Effector memory CD8-positive, alpha-beta T cell (primary cell): ENCODE data around the gene ALG11.
A peak's percentile ranks its signal among the peaks of the same experiment; 100 is the strongest.
"Not testable (repeated sequence)": the region's sequence is repeated elsewhere in the genome, so short reads cannot be mapped to it uniquely, and the experiment has no call there.

Experiments used
- ATAC-seq: fragments of 150-1000 bp; cut with Tn5 transposase; replicated peaks from 2 replicates; pipeline ENCODE4 v1.10.0; 2021; ENCODE audit warnings: mild to moderate bottlenecking, moderate library complexity
- DNase-seq, 3 experiments: peaks; one replicate each; pipeline ENCODE4 v3.0.0; 2021
- H3K27ac Mint-ChIP-seq, 2 donors: one replicate each; pipeline ENCODE4 v1.8.0; 2022; ENCODE audit warnings: mild to moderate bottlenecking in 2 of 2, mixed read lengths in 2 of 2, moderate library complexity in 2 of 2
- H3K27me3 Mint-ChIP-seq, 2 donors: one replicate each; pipeline ENCODE4 v1.8.0; 2022; ENCODE audit warnings: mixed read lengths in 2 of 2
- H3K36me3 Mint-ChIP-seq: one replicate; pipeline ENCODE4 v1.8.0; 2022; ENCODE audit warnings: mild to moderate bottlenecking, moderate library complexity, mixed read lengths; ENCODE audit not compliant: insufficient read depth
- H3K4me1 Mint-ChIP-seq, 2 donors: one replicate each; pipeline ENCODE4 v1.8.0; 2022; ENCODE audit warnings: low read depth in 2 of 2, mixed read lengths in 2 of 2
- H3K4me3 Mint-ChIP-seq, 2 donors: one replicate each; pipeline ENCODE4 v1.8.0; 2022; ENCODE audit warnings: mild to moderate bottlenecking in 2 of 2, mixed read lengths in 2 of 2, moderate library complexity in 2 of 2
- H3K9me3 Mint-ChIP-seq, 2 donors: one replicate each; pipeline ENCODE4 v1.8.0; 2022; ENCODE audit warnings: mixed read lengths in 2 of 2

Gene ALG11

DNA sequence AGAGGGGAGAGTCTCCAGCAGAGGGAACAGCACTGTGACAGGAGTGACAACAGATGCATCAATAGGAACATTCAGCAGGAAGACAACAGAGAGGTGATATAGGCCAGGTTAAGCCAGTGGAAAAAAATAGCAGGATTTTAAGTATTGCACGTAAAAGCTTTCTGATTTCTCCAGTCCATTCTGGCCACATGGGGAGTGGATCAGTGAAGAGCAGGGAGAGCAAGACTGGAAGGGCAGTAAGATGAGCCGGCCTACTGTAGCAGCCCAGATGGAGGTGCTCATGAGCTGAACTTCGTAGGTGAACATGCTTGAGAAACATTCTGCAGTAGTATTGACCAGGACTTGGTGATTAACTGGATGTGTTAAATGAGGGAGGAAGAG is 14.0 kb downstream of the ALG11 start:
- peaks cover 2 to 13% of the 10 kb centered on the region in 2 donors for H3K9me3 Mint-ChIP-seq
- H3K27ac Mint-ChIP-seq = no peak overlapping the region
- H3K4me1 Mint-ChIP-seq = peaks cover 23 to 32% of the 10 kb centered on the region in 2 donors
- no peak overlapping the region for H3K4me3 Mint-ChIP-seq
- peaks cover 35% of the 10 kb centered on the region for H3K36me3 Mint-ChIP-seq
- ATAC-seq = no peak
- H3K27me3 Mint-ChIP-seq = no peaks in the 10 kb centered on the region
- DNase-seq = no peak

DNA sequence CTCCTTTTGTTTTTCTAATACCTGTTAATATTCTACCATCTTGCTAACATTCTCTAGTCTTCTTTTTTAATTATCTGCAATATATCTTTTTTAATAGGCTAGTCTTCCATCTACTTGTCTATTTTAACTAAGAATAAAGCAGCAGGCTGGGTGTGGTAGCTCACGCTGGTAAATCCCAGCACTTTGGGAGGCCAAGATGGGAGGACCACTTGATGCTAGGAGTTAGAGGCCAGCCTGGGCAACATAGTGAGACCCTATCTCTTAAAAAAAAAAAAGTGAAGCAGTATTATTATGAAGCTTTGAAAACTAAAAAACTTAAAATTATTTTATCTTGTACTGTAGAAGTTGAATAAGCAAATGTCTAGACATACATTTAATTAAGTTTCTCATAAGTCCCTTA is 15.6 kb downstream of the ALG11 start:
- no peak for DNase-seq
- Mint-ChIP-seq H3K4me3 (no peak overlapping the region), H3K9me3 (peaks cover 2 to 13% of the 10 kb centered on the region in 2 donors), H3K27me3 (no peaks in the 10 kb centered on the region), H3K27ac (no peak overlapping the region), H3K4me1 (peaks cover 24 to 38% of the 10 kb centered on the region in 2 donors), H3K36me3 (peaks cover 25% of the 10 kb centered on the region)
- ATAC-seq = no peak

DNA sequence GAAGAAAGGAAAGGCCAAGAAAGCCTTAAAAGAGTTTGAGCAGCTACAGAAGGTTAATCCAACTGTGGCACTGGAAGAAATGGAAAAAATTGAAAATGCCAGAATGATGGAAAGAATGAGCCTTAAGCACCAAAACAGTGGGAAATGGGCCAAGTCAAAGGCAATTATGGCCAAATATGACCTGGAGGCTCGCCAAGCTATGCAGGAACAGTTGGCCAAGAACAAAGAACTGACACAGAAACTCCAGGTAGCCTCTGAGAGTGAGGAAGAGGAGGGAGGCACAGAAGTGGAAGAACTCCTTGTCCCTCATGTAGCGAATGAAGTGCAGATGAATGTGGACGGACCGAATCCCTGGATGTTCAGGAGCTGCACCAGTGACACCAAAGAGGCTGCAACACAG is 17.4 kb downstream of the ALG11 start:
- no peaks in the 10 kb centered on the region for H3K27me3 Mint-ChIP-seq
- H3K36me3 Mint-ChIP-seq = peaks cover 14% of the 10 kb centered on the region
- H3K27ac Mint-ChIP-seq = peak overlapping the region; percentile 21 to 65
- H3K9me3 Mint-ChIP-seq = peaks cover 2 to 13% of the 10 kb centered on the region in 2 donors
- no peak overlapping the region for H3K4me3 Mint-ChIP-seq
- H3K4me1 Mint-ChIP-seq = peaks cover 24 to 38% of the 10 kb centered on the region in 2 donors
- ATAC-seq = no peak
- no peak for DNase-seq

DNA sequence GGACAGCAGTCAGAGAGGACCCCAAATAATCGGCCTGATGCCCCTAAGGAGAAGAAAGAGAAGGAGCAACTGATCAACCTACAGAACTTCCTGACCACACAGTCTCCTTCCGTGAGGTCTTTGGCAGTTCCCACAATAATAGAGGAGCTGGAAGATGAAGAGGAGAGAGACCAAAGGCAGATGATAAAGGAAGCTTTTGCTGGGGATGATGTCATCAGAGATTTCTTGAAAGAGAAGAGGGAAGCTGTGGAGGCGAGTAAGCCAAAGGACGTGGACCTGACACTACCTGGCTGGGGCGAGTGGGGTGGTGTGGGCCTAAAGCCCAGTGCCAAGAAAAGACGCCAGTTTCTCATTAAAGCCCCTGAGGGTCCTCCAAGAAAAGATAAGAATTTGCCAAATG is 18.2 kb downstream of the ALG11 start:
- not testable (repeated sequence) for H3K4me3 Mint-ChIP-seq, H3K36me3 Mint-ChIP-seq, DNase-seq, H3K27me3 Mint-ChIP-seq, ATAC-seq
- Mint-ChIP-seq H3K9me3 (peaks cover 2 to 13% of the 10 kb centered on the region in 2 donors), H3K4me1 (peaks cover 24 to 32% of the 10 kb centered on the region in 2 donors), H3K27ac (peak overlapping the region in 1 of 2 donors; percentile 35)

DNA sequence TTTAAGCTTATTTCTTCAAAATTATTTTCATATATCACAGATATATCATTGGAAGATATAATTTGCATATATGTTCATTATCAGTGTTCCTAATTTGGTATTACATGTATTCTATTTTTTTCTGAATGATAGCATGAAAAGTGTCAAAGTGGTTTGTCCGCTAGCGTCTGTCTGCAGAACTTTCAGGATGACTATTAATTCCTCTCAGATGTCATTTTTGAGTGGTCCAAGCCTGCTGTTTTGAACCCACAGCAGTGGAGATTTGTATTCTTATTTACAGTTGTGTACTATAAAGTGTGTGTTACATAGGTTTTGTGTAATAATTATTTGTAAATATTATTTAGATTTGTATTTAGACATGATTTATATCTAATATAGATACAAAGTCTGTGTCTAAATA is 20.8 kb downstream of the ALG11 start:
- ATAC-seq = no peak
- H3K27ac Mint-ChIP-seq = no peak overlapping the region
- peaks cover 2% of the 10 kb centered on the region for H3K36me3 Mint-ChIP-seq
- no peaks in the 10 kb centered on the region for H3K27me3 Mint-ChIP-seq
- peaks cover 6 to 16% of the 10 kb centered on the region in 2 donors for H3K4me1 Mint-ChIP-seq
- H3K4me3 Mint-ChIP-seq = no peak overlapping the region
- DNase-seq = no peak
- H3K9me3 Mint-ChIP-seq = peaks cover 2 to 13% of the 10 kb centered on the region in 2 donors

DNA sequence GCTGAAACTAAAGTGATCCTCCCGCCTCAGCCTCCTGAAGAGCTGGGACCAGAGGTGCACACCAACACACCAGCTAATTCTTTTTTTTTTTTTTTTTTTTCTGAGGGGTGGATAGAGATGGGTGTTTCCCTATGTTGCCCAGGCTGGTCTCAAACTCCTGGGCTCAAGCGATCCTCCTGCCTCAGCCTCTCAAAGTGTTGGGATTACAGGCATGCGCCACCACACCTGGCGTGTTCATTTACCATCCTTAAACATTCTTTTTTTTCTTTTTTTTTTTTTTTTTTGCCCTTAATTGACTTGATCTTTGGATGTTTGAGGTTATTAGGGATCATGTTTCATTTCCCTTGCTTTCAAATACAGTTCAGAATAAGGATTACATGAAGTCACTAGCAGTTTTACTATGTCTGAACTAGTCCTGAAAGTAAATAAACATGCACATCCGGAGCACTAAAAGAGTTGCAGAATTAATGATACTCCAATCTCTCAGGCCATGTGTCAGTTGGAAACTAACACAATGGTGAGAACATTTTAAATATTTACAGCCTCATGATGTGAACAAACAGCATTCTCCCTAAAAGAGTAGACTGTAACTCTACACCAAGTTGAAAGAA is 22.5 kb downstream of the ALG11 start:
- Mint-ChIP-seq H3K27me3 (no peaks in the 10 kb centered on the region), H3K4me3 (no peak overlapping the region), H3K9me3 (peaks cover 0 to 5% of the 10 kb centered on the region in 2 donors), H3K36me3 (no peaks in the 10 kb centered on the region), H3K4me1 (peaks cover 4 to 16% of the 10 kb centered on the region in 2 donors), H3K27ac (peak overlapping the region in 1 of 2 donors; percentile 78)
- ATAC-seq = no peak
- no peak for DNase-seq

DNA sequence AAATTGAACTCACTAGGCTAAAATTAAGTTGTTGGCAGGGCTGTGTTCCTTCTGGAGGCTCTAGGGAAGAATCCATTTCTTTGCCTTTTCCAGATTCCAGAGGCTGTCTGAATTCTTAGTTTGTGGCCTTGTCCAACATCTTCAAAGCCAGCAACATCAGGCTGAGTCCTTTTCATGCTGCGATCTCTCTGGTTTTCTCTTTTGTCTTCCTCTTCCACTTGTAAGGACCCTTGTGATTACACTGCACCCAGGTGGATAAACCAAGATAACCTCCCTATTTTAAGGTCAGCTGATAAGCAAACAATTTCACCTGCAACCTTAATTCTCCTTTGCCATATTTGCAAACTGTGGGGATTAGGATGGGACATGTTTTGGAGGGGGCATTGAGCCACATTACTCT is 23.8 kb downstream of the ALG11 start:
- Mint-ChIP-seq H3K9me3 (no peaks in the 10 kb centered on the region), H3K27me3 (no peaks in the 10 kb centered on the region)

DNA sequence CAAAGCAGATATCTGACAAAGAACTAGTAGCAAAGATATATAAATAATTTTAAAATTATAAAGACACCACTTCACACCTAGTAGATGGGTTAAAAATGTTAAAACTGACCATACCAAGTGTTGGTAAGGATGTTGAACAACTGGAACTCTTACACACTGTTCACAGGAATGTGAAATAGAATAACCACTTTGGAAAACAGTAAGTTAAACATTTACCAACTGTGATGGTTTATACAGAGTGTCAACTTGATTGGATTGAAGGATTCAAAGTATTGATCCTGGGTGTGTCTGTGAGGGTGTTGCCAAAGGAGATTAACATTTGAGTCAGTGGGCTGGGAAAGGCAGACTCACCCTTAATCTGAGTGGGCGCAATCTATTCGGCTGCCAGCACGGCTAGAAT is 31.5 kb downstream of the ALG11 start:
- DNase-seq (no peak), ATAC-seq (no peak)
- Mint-ChIP-seq H3K4me1 (peaks cover 0 to 4% of the 10 kb centered on the region in 2 donors), H3K27ac (no peak overlapping the region), H3K9me3 (no peaks in the 10 kb centered on the region), H3K27me3 (no peaks in the 10 kb centered on the region), H3K36me3 (no peaks in the 10 kb centered on the region), H3K4me3 (no peak overlapping the region)

More for the DNA sequence above, 23.8 kb downstream of the ALG11 start:
- Mint-ChIP-seq H3K27ac (no peak overlapping the region), H3K4me3 (no peak overlapping the region), H3K4me1 (peaks cover 2 to 16% of the 10 kb centered on the region in 2 donors), H3K36me3 (no peaks in the 10 kb centered on the region)
- no peak for DNase-seq
- no peak for ATAC-seq

DNA sequence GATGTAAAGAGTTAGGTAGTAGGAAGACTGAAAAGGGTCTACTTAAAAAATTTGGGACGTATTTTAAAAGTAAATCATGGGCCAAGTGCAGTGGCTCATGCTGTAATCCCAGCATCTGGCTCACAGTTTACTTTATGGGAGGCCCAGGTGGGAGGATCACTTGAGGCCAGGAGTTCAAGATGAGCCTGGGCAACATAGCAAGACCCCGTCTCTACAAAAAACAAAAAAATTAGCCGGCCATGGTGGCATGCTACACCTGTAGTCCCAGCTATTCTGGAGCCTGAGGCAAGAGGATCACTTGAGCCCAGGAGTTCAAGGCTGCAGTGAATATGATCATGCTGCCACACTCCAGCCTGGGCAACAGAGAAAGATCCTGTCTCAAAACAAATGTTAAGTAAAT is 35.3 kb downstream of the ALG11 start:
- Mint-ChIP-seq H3K27me3 (no peaks in the 10 kb centered on the region), H3K4me1 (no peaks in the 10 kb centered on the region), H3K9me3 (no peaks in the 10 kb centered on the region), H3K4me3 (no peak overlapping the region), H3K36me3 (no peaks in the 10 kb centered on the region), H3K27ac (no peak overlapping the region)
- DNase-seq = no peak
- no peak for ATAC-seq

DNA sequence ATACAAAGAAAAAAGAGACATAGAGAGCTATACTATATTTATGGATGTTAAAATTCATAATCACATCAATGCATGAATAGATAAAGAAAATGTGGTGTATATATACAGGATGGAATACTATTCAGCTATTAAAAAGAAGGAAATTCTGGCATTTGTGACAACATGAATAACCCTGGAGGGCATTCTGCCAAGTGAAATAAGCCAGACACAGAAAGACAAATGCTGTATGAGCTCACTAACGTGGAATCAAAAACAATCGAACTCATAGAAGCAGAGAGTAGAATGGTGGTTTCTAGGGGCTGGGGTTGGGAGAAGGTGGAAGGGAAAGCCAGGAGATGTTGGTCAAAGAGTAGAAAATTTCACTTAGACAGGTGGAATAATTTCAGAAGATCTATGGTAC is 36.3 kb downstream of the ALG11 start:
- ATAC-seq (no peak), DNase-seq (no peak)
- H3K4me3 Mint-ChIP-seq = no peak overlapping the region
- H3K9me3 Mint-ChIP-seq = no peaks in the 10 kb centered on the region
- H3K36me3 Mint-ChIP-seq = no peaks in the 10 kb centered on the region
- no peaks in the 10 kb centered on the region for H3K4me1 Mint-ChIP-seq
- no peaks in the 10 kb centered on the region for H3K27me3 Mint-ChIP-seq
- no peak overlapping the region for H3K27ac Mint-ChIP-seq

DNA sequence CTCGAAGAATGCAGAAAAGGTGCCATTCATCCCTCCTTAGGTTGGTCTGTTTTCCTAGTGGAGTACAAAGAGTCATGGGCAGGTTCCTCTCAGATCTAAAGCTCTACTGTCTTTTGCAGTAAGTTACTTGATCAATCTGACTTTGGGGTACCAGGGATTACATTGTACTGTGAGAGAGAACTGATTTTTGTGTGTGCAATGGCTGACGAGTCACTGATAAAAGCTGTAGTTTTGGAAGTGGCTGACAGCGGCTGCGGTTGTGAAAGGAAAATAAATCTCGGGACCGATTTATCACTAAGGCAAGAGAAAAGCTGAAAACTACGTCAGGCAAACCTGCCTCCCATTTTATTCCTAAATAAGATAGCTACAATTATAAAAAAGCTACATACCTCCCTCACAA is 39.2 kb downstream of the ALG11 start:
- no peak for ATAC-seq
- H3K27me3 Mint-ChIP-seq = no peaks in the 10 kb centered on the region
- no peak for DNase-seq
- H3K9me3 Mint-ChIP-seq = no peaks in the 10 kb centered on the region
- no peaks in the 10 kb centered on the region for H3K4me1 Mint-ChIP-seq
- no peaks in the 10 kb centered on the region for H3K36me3 Mint-ChIP-seq
- no peak overlapping the region for H3K27ac Mint-ChIP-seq
- no peak overlapping the region for H3K4me3 Mint-ChIP-seq

DNA sequence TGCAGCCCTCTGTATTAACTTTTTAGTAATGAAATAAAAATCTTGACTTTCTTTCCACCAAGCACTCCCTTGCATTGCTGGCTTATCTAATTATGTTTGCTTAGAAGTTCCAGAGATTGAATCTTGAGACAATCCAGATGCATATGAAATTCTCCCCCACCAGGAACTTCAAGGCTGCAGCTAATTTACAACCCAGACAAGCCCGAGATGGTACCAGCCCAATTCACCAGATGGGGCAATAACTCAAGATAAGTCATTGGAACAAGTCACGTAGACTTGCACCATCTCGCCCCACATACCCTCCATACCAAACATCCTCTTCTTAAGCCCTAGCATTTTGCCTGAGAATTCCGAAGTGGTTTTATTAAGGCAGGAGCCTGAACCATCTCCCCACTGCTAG is 41.3 kb downstream of the ALG11 start:
- no peak overlapping the region for H3K4me3 Mint-ChIP-seq
- ATAC-seq = no peak

DNA sequence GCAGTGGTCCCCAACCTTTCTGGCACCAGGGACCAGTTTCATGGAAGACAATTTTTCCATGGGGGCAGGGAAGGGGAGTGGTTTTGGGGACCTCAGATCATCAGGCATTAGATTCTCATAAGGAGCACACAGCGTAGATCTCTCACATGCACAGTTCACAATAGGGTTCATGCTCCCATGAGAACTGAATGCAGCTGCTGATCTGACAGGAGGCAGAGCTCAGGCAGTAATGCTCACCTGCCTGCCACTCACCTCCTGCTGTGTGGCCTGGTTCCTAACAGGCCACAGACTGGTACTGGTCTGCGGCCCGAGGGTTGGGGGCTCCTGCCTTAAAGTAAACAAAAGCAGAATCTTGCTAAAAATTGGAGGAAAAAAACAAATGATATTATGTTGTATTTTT is 48.9 kb downstream of the ALG11 start:
- H3K4me3 Mint-ChIP-seq, H3K4me1 Mint-ChIP-seq, H3K27me3 Mint-ChIP-seq, H3K36me3 Mint-ChIP-seq, ATAC-seq, DNase-seq, H3K27ac Mint-ChIP-seq, H3K9me3 Mint-ChIP-seq: not testable (repeated sequence)

More for the DNA sequence above, 41.3 kb downstream of the ALG11 start:
- no peaks in the 10 kb centered on the region for H3K36me3 Mint-ChIP-seq
- DNase-seq = no peak
- no peaks in the 10 kb centered on the region for H3K9me3 Mint-ChIP-seq
- no peaks in the 10 kb centered on the region for H3K4me1 Mint-ChIP-seq
- H3K27me3 Mint-ChIP-seq = no peaks in the 10 kb centered on the region
- H3K27ac Mint-ChIP-seq = no peak overlapping the region

DNA sequence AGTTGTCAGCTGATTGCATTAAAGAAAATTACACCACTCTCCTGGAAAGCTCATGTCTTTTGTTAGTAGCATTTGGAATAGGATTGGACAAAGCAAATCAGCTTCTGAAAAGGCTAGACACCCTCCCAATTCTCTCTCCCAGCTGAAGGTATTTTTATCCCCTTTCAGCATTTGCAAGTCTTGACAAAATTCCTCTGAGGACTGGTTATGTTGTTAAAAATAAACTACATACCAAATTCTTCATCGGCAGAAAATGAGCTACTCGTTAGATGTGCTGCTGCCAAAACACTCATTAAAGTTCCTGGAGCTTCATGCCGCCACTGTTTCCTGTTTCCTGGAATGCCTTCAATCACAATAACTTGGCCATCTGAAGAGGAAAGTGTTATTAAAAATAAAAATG is 49.4 kb downstream of the ALG11 start:
- Mint-ChIP-seq H3K27ac (no peak overlapping the region), H3K36me3 (no peaks in the 10 kb centered on the region), H3K4me3 (no peak overlapping the region), H3K9me3 (peaks cover 0 to 3% of the 10 kb centered on the region in 2 donors), H3K4me1 (no peaks in the 10 kb centered on the region), H3K27me3 (no peaks in the 10 kb centered on the region)
- ATAC-seq = no peak
- DNase-seq = no peak

DNA sequence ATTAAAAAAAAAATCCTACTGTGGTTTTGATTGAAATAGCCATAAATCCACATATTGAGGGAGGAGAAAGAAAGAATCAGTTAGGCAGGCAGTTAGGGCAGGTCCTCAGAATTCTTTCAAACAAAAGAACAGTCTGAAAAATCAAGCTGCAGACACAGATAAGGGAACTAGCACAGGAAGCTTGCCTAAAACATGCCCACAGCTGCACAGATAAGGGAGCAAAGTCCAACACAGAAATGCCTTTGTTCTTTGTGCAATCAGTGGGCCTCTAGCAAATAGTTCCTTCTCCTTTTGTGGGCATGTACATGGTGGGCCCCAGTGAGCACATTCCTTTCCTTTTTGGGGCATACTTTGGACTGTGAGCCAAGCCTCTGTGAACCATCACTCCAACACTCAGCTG is 55.0 kb downstream of the ALG11 start:
- no peak overlapping the region for H3K27ac Mint-ChIP-seq
- H3K9me3 Mint-ChIP-seq = peaks cover 3 to 11% of the 10 kb centered on the region in 2 donors
- H3K4me1 Mint-ChIP-seq = no peaks in the 10 kb centered on the region

More for the DNA sequence above, 55.0 kb downstream of the ALG11 start:
- peaks cover 30 to 34% of the 10 kb centered on the region in 2 donors for H3K27me3 Mint-ChIP-seq
- DNase-seq (no peak), ATAC-seq (no peak)
- no peaks in the 10 kb centered on the region for H3K36me3 Mint-ChIP-seq
- H3K4me3 Mint-ChIP-seq = no peak overlapping the region
